Osteoblast (primary cell): ENCODE results near the gene NEDD1. TPM values are rescaled to one million over a fixed set of nuclear protein-coding genes. Genes with fewer than 3 reads are reported as not detected.

Experiments used
- DNase-seq: peaks from one replicate; pipeline ENCODE4 v3.0.0; 2011; ENCODE audit warnings: low spot score, mixed read lengths; ENCODE audit not compliant: insufficient read length; ENCODE audit errors: missing footprints
- H2AFZ ChIP-seq: 2 replicates; pipeline ENCODE4 v1.6.0; 2011; ENCODE audit warnings: mild to moderate bottlenecking, low read length
- H3K27ac ChIP-seq: 2 replicates; pipeline ENCODE4 v1.5.1; 2011; ENCODE audit warnings: mild to moderate bottlenecking, low read depth, low read length, moderate library complexity
- H3K27me3 ChIP-seq: 2 replicates; pipeline ENCODE4 v1.6.0; 2012; ENCODE audit warnings: mild to moderate bottlenecking, control low read depth, inconsistent platforms, low read length, moderate library complexity; ENCODE audit not compliant: insufficient read depth
- H3K36me3 ChIP-seq: 2 replicates; pipeline ENCODE4 v1.5.1; 2011; ENCODE audit warnings: mild to moderate bottlenecking, low read length, control low read depth, moderate library complexity; ENCODE audit not compliant: insufficient read depth
- H3K4me1 ChIP-seq: 2 replicates; pipeline ENCODE4 v1.5.1; 2011; ENCODE audit warnings: mild to moderate bottlenecking, low read length, control low read depth, moderate library complexity; ENCODE audit not compliant: insufficient read depth
- H3K4me2 ChIP-seq: 2 replicates; pipeline ENCODE4 v1.6.0; 2011; ENCODE audit warnings: mild to moderate bottlenecking, low read length; ENCODE audit not compliant: insufficient read depth
- H3K4me3 ChIP-seq: fragments of 200-600 bp; sonication (generic); 3 replicates; pipeline ENCODE4 v1.5.1; 2012; ENCODE audit warnings: mild to moderate bottlenecking, low read length, inconsistent platforms; ENCODE audit not compliant: insufficient read depth
- H3K79me2 ChIP-seq: 2 replicates; pipeline ENCODE4 v1.6.0; 2012; ENCODE audit warnings: mild to moderate bottlenecking, low read length, control low read depth, inconsistent platforms; ENCODE audit not compliant: insufficient read depth
- H3K9me3 ChIP-seq: 2 replicates; pipeline ENCODE4 v1.5.1; 2011; ENCODE audit warnings: low read depth, low read length, control low read depth
- H4K20me1 ChIP-seq: 2 replicates; pipeline ENCODE4 v1.6.0; 2012; ENCODE audit warnings: mild to moderate bottlenecking, low read length, control low read depth; ENCODE audit not compliant: insufficient read depth
- CTCF ChIP-seq: IDR thresholded peaks from 2 replicates; pipeline ENCODE4 v1.5.1; 2011; ENCODE audit warnings: mild to moderate bottlenecking, low read depth, low read length, moderate library complexity; ENCODE audit errors: extremely low read depth
- total RNA-seq: library from RNA; depleted of rRNA; stranded (reverse); fragments of >200 nt; gene quantifications from 2 replicates; pipeline ENCODE4 v1.2.3, GENCODE V29; 2012

The NEDD1 gene
- total RNA-seq, 1 donor = 33.3 TPM

- H3K36me3 ChIP-seq = no peaks in the 10 kb centered on the region
- H4K20me1 ChIP-seq = no peaks in the 10 kb centered on the region
- H3K4me2 ChIP-seq = no peak overlapping the region
- H3K9me3 ChIP-seq = no peaks in the 10 kb centered on the region
- no peaks in the 10 kb centered on the region for H3K79me2 ChIP-seq
- H3K4me3 ChIP-seq = no peak overlapping the region
- peak; percentile 64 for TF ChIP-seq CTCF
- peak; percentile 62 for DNase-seq
- H2AFZ ChIP-seq = no peak overlapping the region
- H3K27ac ChIP-seq = no peak overlapping the region
- H3K27me3 ChIP-seq = peaks cover 25% of the 10 kb centered on the region
- peaks cover 6% of the 10 kb centered on the region for H3K4me1 ChIP-seq
Observed at GRCh38 chr12:96986883-96987523, 79.9 kb downstream of the NEDD1 start.

- Histone ChIP-seq H3K4me2 (no peak overlapping the region), H3K4me3 (no peak overlapping the region), H2AFZ (no peak overlapping the region), H3K9me3 (no peaks in the 10 kb centered on the region), H3K27me3 (peaks cover 25% of the 10 kb centered on the region), H3K27ac (no peak overlapping the region), H3K4me1 (peaks cover 6% of the 10 kb centered on the region), H4K20me1 (no peaks in the 10 kb centered on the region), H3K79me2 (no peaks in the 10 kb centered on the region), H3K36me3 (no peaks in the 10 kb centered on the region)
- no peak for TF ChIP-seq CTCF
- DNase-seq = no peak
Observed at GRCh38 chr12:96988919-96989318, 81.9 kb downstream of the NEDD1 start.

GRCh38 chr12:96989916-96990315 lies 82.9 kb downstream of the NEDD1 start:
- Histone ChIP-seq H3K4me2 (no peak overlapping the region), H3K27ac (no peak overlapping the region), H3K36me3 (no peaks in the 10 kb centered on the region), H3K9me3 (no peaks in the 10 kb centered on the region), H4K20me1 (no peaks in the 10 kb centered on the region), H2AFZ (no peak overlapping the region), H3K4me1 (peaks cover 6% of the 10 kb centered on the region), H3K27me3 (peaks cover 32% of the 10 kb centered on the region), H3K4me3 (no peak overlapping the region), H3K79me2 (no peaks in the 10 kb centered on the region)
- DNase-seq = no peak
- TF ChIP-seq CTCF = no peak

- H3K9me3 ChIP-seq = no peaks in the 10 kb centered on the region
- no peak for TF ChIP-seq CTCF
- H3K36me3 ChIP-seq = no peaks in the 10 kb centered on the region
- H3K4me1 ChIP-seq = no peaks in the 10 kb centered on the region
- H3K4me2 ChIP-seq = no peak overlapping the region
- no peaks in the 10 kb centered on the region for H3K79me2 ChIP-seq
- H3K27me3 ChIP-seq = peaks cover 12% of the 10 kb centered on the region
- DNase-seq = no peak
- H3K4me3 ChIP-seq = no peak overlapping the region
- H4K20me1 ChIP-seq = no peaks in the 10 kb centered on the region
- H3K27ac ChIP-seq = no peak overlapping the region
- no peak overlapping the region for H2AFZ ChIP-seq
Observed at GRCh38 chr12:96994900-96995299, 87.8 kb downstream of the NEDD1 start.
